ENCODE results near the gene MPRIP. TPM values are rescaled to one million over a fixed set of nuclear protein-coding genes. Genes with fewer than 3 reads are reported as not detected.

The MPRIP gene
- total and polyA plus RNA-seq, 4 donors, result 87.7 to 186 (median 162) TPM

GRCh38 chr17:17144916-17145665 is 102.8 kb downstream of the MPRIP start:
- no peaks in the 10 kb centered on the region for H3K27me3 ChIP-seq (ENCODE audit: control insufficient read depth, insufficient read depth, low read length)
- 84% methylated on average over 13 of the region's 13 CpGs for WGBS (ENCODE audit: insufficient coverage)

GRCh38 chr17:17146786-17147406 is 104.6 kb downstream of the MPRIP start:
- DNase-seq (ENCODE audit: low read depth in 4 of 6, low spot score in 6 of 6), result no peak
- Histone ChIP-seq H3K27ac (ENCODE audit: low read depth, low read length) (no peak overlapping the region), H3K9me3 (ENCODE audit: control insufficient read depth, insufficient read depth, low read length) (no peaks in the 10 kb centered on the region), H3K27me3 (ENCODE audit: control insufficient read depth, insufficient read depth, low read length) (no peaks in the 10 kb centered on the region), H3K4me3 (ENCODE audit: low read depth, low read length) (no peak overlapping the region), H3K4me1 (ENCODE audit: control insufficient read depth, insufficient read depth, low read length) (peaks cover 27% of the 10 kb centered on the region), H3K36me3 (ENCODE audit: control insufficient read depth, insufficient read depth, low read length) (peaks cover 78% of the 10 kb centered on the region)
- WGBS (ENCODE audit: insufficient coverage), result 80% methylated on average over 9 of the region's 14 CpGs

More at GRCh38 chr17:17144916-17145665, 102.8 kb downstream of the MPRIP start:
- Histone ChIP-seq H3K4me3 (ENCODE audit: low read depth, low read length) (no peak overlapping the region), H3K9me3 (ENCODE audit: control insufficient read depth, insufficient read depth, low read length) (no peaks in the 10 kb centered on the region), H3K36me3 (ENCODE audit: control insufficient read depth, insufficient read depth, low read length) (peaks cover 81% of the 10 kb centered on the region), H3K4me1 (ENCODE audit: control insufficient read depth, insufficient read depth, low read length) (peaks cover 38% of the 10 kb centered on the region), H3K27ac (ENCODE audit: low read depth, low read length) (no peak overlapping the region)
- no peak for DNase-seq (ENCODE audit: low read depth in 4 of 6, low spot score in 6 of 6)

GRCh38 chr17:17147821-17148220 is 105.6 kb downstream of the MPRIP start:
- Histone ChIP-seq H3K27ac (ENCODE audit: low read depth, low read length) (no peak overlapping the region), H3K36me3 (ENCODE audit: control insufficient read depth, insufficient read depth, low read length) (peaks cover 78% of the 10 kb centered on the region), H3K9me3 (ENCODE audit: control insufficient read depth, insufficient read depth, low read length) (no peaks in the 10 kb centered on the region), H3K27me3 (ENCODE audit: control insufficient read depth, insufficient read depth, low read length) (no peaks in the 10 kb centered on the region), H3K4me1 (ENCODE audit: control insufficient read depth, insufficient read depth, low read length) (peaks cover 35% of the 10 kb centered on the region), H3K4me3 (ENCODE audit: low read depth, low read length) (no peak overlapping the region)
- WGBS (ENCODE audit: insufficient coverage), result 84% methylated on average over 3 of the region's 5 CpGs
- DNase-seq (ENCODE audit: low read depth in 4 of 6, low spot score in 6 of 6), result no peak

- H3K9me3 ChIP-seq (ENCODE audit: control insufficient read depth, insufficient read depth, low read length), result no peaks in the 10 kb centered on the region
- peaks cover 35% of the 10 kb centered on the region for H3K4me1 ChIP-seq (ENCODE audit: control insufficient read depth, insufficient read depth, low read length)
- WGBS (ENCODE audit: insufficient coverage), result 77% methylated on average over 5 of the region's 9 CpGs
- H3K27ac ChIP-seq (ENCODE audit: low read depth, low read length), result no peak overlapping the region
- no peak overlapping the region for H3K4me3 ChIP-seq (ENCODE audit: low read depth, low read length)
- no peaks in the 10 kb centered on the region for H3K27me3 ChIP-seq (ENCODE audit: control insufficient read depth, insufficient read depth, low read length)
- DNase-seq (ENCODE audit: low read depth in 4 of 6, low spot score in 6 of 6), result no peak
- H3K36me3 ChIP-seq (ENCODE audit: control insufficient read depth, insufficient read depth, low read length), result peaks cover 78% of the 10 kb centered on the region
Measured at GRCh38 chr17:17149520-17150447, 107.5 kb downstream of the MPRIP start.

- Histone ChIP-seq H3K4me3 (ENCODE audit: low read depth, low read length) (no peak overlapping the region), H3K4me1 (ENCODE audit: control insufficient read depth, insufficient read depth, low read length) (peaks cover 30% of the 10 kb centered on the region), H3K9me3 (ENCODE audit: control insufficient read depth, insufficient read depth, low read length) (no peaks in the 10 kb centered on the region), H3K27ac (ENCODE audit: low read depth, low read length) (no peak overlapping the region), H3K27me3 (ENCODE audit: control insufficient read depth, insufficient read depth, low read length) (no peaks in the 10 kb centered on the region), H3K36me3 (ENCODE audit: control insufficient read depth, insufficient read depth, low read length) (peaks cover 80% of the 10 kb centered on the region)
- DNase-seq (ENCODE audit: low read depth in 4 of 6, low spot score in 6 of 6), result no peak
- no CpG with 5 or more reads among the region's 1 CpG for WGBS (ENCODE audit: insufficient coverage)
Measured at GRCh38 chr17:17150448-17150800, 108.2 kb downstream of the MPRIP start.

GRCh38 chr17:17151055-17151454 is 108.8 kb downstream of the MPRIP start:
- no peak overlapping the region for H3K27ac ChIP-seq (ENCODE audit: low read depth, low read length)
- H3K4me3 ChIP-seq (ENCODE audit: low read depth, low read length), result no peak overlapping the region
- H3K36me3 ChIP-seq (ENCODE audit: control insufficient read depth, insufficient read depth, low read length), result peaks cover 80% of the 10 kb centered on the region
- H3K4me1 ChIP-seq (ENCODE audit: control insufficient read depth, insufficient read depth, low read length), result peaks cover 24% of the 10 kb centered on the region
- no peaks in the 10 kb centered on the region for H3K9me3 ChIP-seq (ENCODE audit: control insufficient read depth, insufficient read depth, low read length)
- DNase-seq (ENCODE audit: low read depth in 4 of 6, low spot score in 6 of 6), result no peak
- no peaks in the 10 kb centered on the region for H3K27me3 ChIP-seq (ENCODE audit: control insufficient read depth, insufficient read depth, low read length)
- 89% methylated on average over 1 of the region's 5 CpGs for WGBS (ENCODE audit: insufficient coverage)

- WGBS (ENCODE audit: insufficient coverage), result 90% methylated on average over 2 of the region's 3 CpGs
- Histone ChIP-seq H3K36me3 (ENCODE audit: control insufficient read depth, insufficient read depth, low read length) (peaks cover 80% of the 10 kb centered on the region), H3K27me3 (ENCODE audit: control insufficient read depth, insufficient read depth, low read length) (no peaks in the 10 kb centered on the region), H3K27ac (ENCODE audit: low read depth, low read length) (no peak overlapping the region), H3K4me3 (ENCODE audit: low read depth, low read length) (no peak overlapping the region), H3K4me1 (ENCODE audit: control insufficient read depth, insufficient read depth, low read length) (peaks cover 19% of the 10 kb centered on the region), H3K9me3 (ENCODE audit: control insufficient read depth, insufficient read depth, low read length) (no peaks in the 10 kb centered on the region)
- no peak for DNase-seq (ENCODE audit: low read depth in 4 of 6, low spot score in 6 of 6)
Measured at GRCh38 chr17:17151541-17151940, 109.3 kb downstream of the MPRIP start.

- peak in 2 of 6 donors; percentile 17 to 67 for DNase-seq (ENCODE audit: low read depth in 4 of 6, low spot score in 6 of 6)
- no peak overlapping the region for H3K4me3 ChIP-seq (ENCODE audit: low read depth, low read length)
- H3K36me3 ChIP-seq (ENCODE audit: control insufficient read depth, insufficient read depth, low read length), result peaks cover 80% of the 10 kb centered on the region
- H3K9me3 ChIP-seq (ENCODE audit: control insufficient read depth, insufficient read depth, low read length), result no peaks in the 10 kb centered on the region
- H3K27me3 ChIP-seq (ENCODE audit: control insufficient read depth, insufficient read depth, low read length), result no peaks in the 10 kb centered on the region
- H3K4me1 ChIP-seq (ENCODE audit: control insufficient read depth, insufficient read depth, low read length), result peaks cover 16% of the 10 kb centered on the region
- no peak overlapping the region for H3K27ac ChIP-seq (ENCODE audit: low read depth, low read length)
- 56% methylated on average over 4 of the region's 8 CpGs for WGBS (ENCODE audit: insufficient coverage)
Measured at GRCh38 chr17:17151962-17152361, 109.7 kb downstream of the MPRIP start.

- peaks cover 16% of the 10 kb centered on the region for H3K4me1 ChIP-seq (ENCODE audit: control insufficient read depth, insufficient read depth, low read length)
- H3K4me3 ChIP-seq (ENCODE audit: low read depth, low read length), result no peak overlapping the region
- H3K36me3 ChIP-seq (ENCODE audit: control insufficient read depth, insufficient read depth, low read length), result peaks cover 80% of the 10 kb centered on the region
- WGBS (ENCODE audit: insufficient coverage), result 89% methylated on average over 4 of the region's 4 CpGs
- no peak overlapping the region for H3K27ac ChIP-seq (ENCODE audit: low read depth, low read length)
- no peaks in the 10 kb centered on the region for H3K27me3 ChIP-seq (ENCODE audit: control insufficient read depth, insufficient read depth, low read length)
- H3K9me3 ChIP-seq (ENCODE audit: control insufficient read depth, insufficient read depth, low read length), result no peaks in the 10 kb centered on the region
- peak in 1 of 6 donors; percentile 20 for DNase-seq (ENCODE audit: low read depth in 4 of 6, low spot score in 6 of 6)
Measured at GRCh38 chr17:17152385-17152784, 110.1 kb downstream of the MPRIP start.
